ENCODE data around the gene GPR68. TPM values are rescaled to one million over a fixed set of nuclear protein-coding genes. Genes with fewer than 3 reads are reported as not detected.
"Not testable (repeated sequence)": the region's sequence is repeated elsewhere in the genome, so short reads cannot be mapped to it uniquely, and the experiment has no call there.

GPR68 gene
- total and polyA plus RNA-seq, 7 experiments from 2014 or later, result 0.67 to 38.6 (median 1.6) TPM; not detected in 1

- Histone ChIP-seq H3K4me3 (ENCODE audit: low read length) (peak overlapping the region; percentile 59), H3K27ac (ENCODE audit: low read depth, low read length) (peak overlapping the region; percentile 89), H3K4me1 (ENCODE audit: control insufficient read depth in 2 of 2, insufficient read depth in 2 of 2, low read length in 2 of 2) (peaks cover 62 to 73% of the 10 kb centered on the region in 2 donors)
- not testable (repeated sequence) for ATAC-seq; H3K27me3 ChIP-seq (ENCODE audit: control insufficient read depth in 2 of 2, insufficient read depth in 2 of 2, low read length in 2 of 2); H3K9me3 ChIP-seq (ENCODE audit: control insufficient read depth in 2 of 3, low read length in 3 of 3); DNase-seq; H3K27me3 Mint-ChIP-seq; H3K36me3 ChIP-seq (ENCODE audit: control insufficient read depth in 2 of 3, insufficient read depth in 3 of 3, low read length in 3 of 3)
- ChIA-PET POLR2A (interaction anchor here (0.6 to 7.2 kb wide), 12 partner anchors 10 to 794 kb away, joined by 3 to 103 read pairs (median 5); partner anchors contain the start of genes RPS6KA5, TC2N and TRIP11), CTCF (interaction anchor here (0.6 to 1.3 kb wide), 4 partner anchors 10 to 73 kb away, joined by 3 to 6 read pairs (median 4); no protein-coding TSS in a partner anchor)
- Mint-ChIP-seq H3K4me3 (peak overlapping the region; percentile 59 to 91 (median 78)), H3K9me3 (peaks cover 0 to 16% (median 6%) of the 10 kb centered on the region in 11 donors), H3K36me3 (peaks cover 0 to 85% (median 12%) of the 10 kb centered on the region in 5 donors), H3K4me1 (peaks cover 68 to 96% (median 91%) of the 10 kb centered on the region in 7 donors), H3K27ac (peak overlapping the region; percentile 79 to 100 (median 98))
- intact Hi-C loops (cut with micrococcal nuclease), result loop anchor here (1.0 to 10.0 kb wide), 13 partner anchors 9 to 1523 kb away; partner anchors contain the start of genes CCDC88C (in 1 of the 2) and RPS6KA5 (in 1 of the 2)
These were observed 1.1 kb upstream of the GPR68 start for GRCh38 chr14:91245616-91246015.

- Mint-ChIP-seq H3K4me1 (peaks cover 62 to 96% (median 89%) of the 10 kb centered on the region in 7 donors), H3K27me3 (no peaks in the 10 kb centered on the region), H3K36me3 (peaks cover 0 to 85% (median 12%) of the 10 kb centered on the region in 5 donors), H3K9me3 (peaks cover 0 to 16% (median 6%) of the 10 kb centered on the region in 11 donors), H3K4me3 (peak overlapping the region; percentile 68 to 91 (median 82)), H3K27ac (peak overlapping the region; percentile 79 to 100 (median 98))
- ATAC-seq (peak; percentile 34), DNase-seq (peak in 7 of 9 donors; percentile 65 to 84 (median 78))
- CTCF ChIA-PET, result interaction anchor here (0.6 to 1.6 kb wide), 6 partner anchors 11 to 171 kb away, joined by 3 to 7 read pairs (median 3); no protein-coding TSS in a partner anchor
- Histone ChIP-seq H3K27ac (ENCODE audit: low read depth, low read length) (peak overlapping the region; percentile 89), H3K36me3 (ENCODE audit: control insufficient read depth in 2 of 3, insufficient read depth in 3 of 3, low read length in 3 of 3) (no peaks in the 10 kb centered on the region), H3K4me1 (ENCODE audit: control insufficient read depth in 2 of 2, insufficient read depth in 2 of 2, low read length in 2 of 2) (peaks cover 56 to 67% of the 10 kb centered on the region in 2 donors), H3K27me3 (ENCODE audit: control insufficient read depth in 2 of 2, insufficient read depth in 2 of 2, low read length in 2 of 2) (no peaks in the 10 kb centered on the region), H3K4me3 (ENCODE audit: low read length) (peak overlapping the region; percentile 59), H3K9me3 (ENCODE audit: control insufficient read depth in 2 of 3, low read length in 3 of 3) (peaks cover 0 to 7% (median 0%) of the 10 kb centered on the region in 3 experiments)
- POLR2A ChIA-PET, result interaction anchor here (0.6 to 7.2 kb wide), 12 partner anchors 9 to 795 kb away, joined by 3 to 103 read pairs (median 4); partner anchors contain the start of genes RPS6KA5 and TRIP11
- intact Hi-C loops (cut with micrococcal nuclease), result loop anchor here (2.0 to 10.0 kb wide), 7 partner anchors 53 to 1523 kb away; partner anchors contain the start of gene CCDC88C (in 1 of the 2)
These were observed 525 bp upstream of the GPR68 start for GRCh38 chr14:91245029-91245428.

GRCh38 chr14:91243074-91243471, 1.4 kb downstream of the GPR68 start:
- Histone ChIP-seq H3K36me3 (ENCODE audit: control insufficient read depth in 2 of 3, insufficient read depth in 3 of 3, low read length in 3 of 3) (no peaks in the 10 kb centered on the region), H3K4me1 (ENCODE audit: control insufficient read depth in 2 of 2, insufficient read depth in 2 of 2, low read length in 2 of 2) (peaks cover 61 to 67% of the 10 kb centered on the region in 2 donors), H3K4me3 (ENCODE audit: low read length) (peak overlapping the region; percentile 59), H3K27me3 (ENCODE audit: control insufficient read depth in 2 of 2, insufficient read depth in 2 of 2, low read length in 2 of 2) (no peaks in the 10 kb centered on the region), H3K9me3 (ENCODE audit: control insufficient read depth in 2 of 3, low read length in 3 of 3) (peaks cover 0 to 7% (median 0%) of the 10 kb centered on the region in 3 experiments), H3K27ac (ENCODE audit: low read depth, low read length) (peak overlapping the region; percentile 89)
- no peak for ATAC-seq
- Mint-ChIP-seq H3K4me1 (peaks cover 65 to 98% (median 92%) of the 10 kb centered on the region in 7 donors), H3K36me3 (peaks cover 0 to 90% (median 12%) of the 10 kb centered on the region in 5 donors), H3K9me3 (peaks cover 0 to 21% (median 6%) of the 10 kb centered on the region in 11 donors), H3K27me3 (no peaks in the 10 kb centered on the region), H3K4me3 (peak overlapping the region; percentile 71 to 91 (median 82)), H3K27ac (peak overlapping the region; percentile 79 to 100 (median 98))
- intact Hi-C loops (cut with micrococcal nuclease), result loop anchor here (1.0 to 10.0 kb wide), 11 partner anchors 14 to 861 kb away; partner anchors contain the start of gene RPS6KA5 (in 1 of the 2)
- no peak for DNase-seq
- CTCF ChIA-PET, result interaction anchor here (1.0 to 2.6 kb wide), 5 partner anchors 8 to 66 kb away, joined by 3 to 7 read pairs (median 5); no protein-coding TSS in a partner anchor
- POLR2A ChIA-PET, result interaction anchor here (0.6 to 7.2 kb wide), 22 partner anchors 9 to 859 kb away, joined by 3 to 103 read pairs (median 4); no protein-coding TSS in a partner anchor

GRCh38 chr14:91242635-91243034, 1.9 kb downstream of the GPR68 start:
- DNase-seq, result no peak
- H3K4me1 Mint-ChIP-seq, result peaks cover 64 to 99% (median 92%) of the 10 kb centered on the region in 7 donors
- no peaks in the 10 kb centered on the region for H3K36me3 ChIP-seq (ENCODE audit: control insufficient read depth in 2 of 3, insufficient read depth in 3 of 3, low read length in 3 of 3)
- peaks cover 4 to 90% (median 12%) of the 10 kb centered on the region in 5 donors for H3K36me3 Mint-ChIP-seq
- H3K27me3 Mint-ChIP-seq, result no peaks in the 10 kb centered on the region
- peaks cover 0 to 7% (median 0%) of the 10 kb centered on the region in 3 experiments for H3K9me3 ChIP-seq (ENCODE audit: control insufficient read depth in 2 of 3, low read length in 3 of 3)
- H3K4me3 ChIP-seq (ENCODE audit: low read length), result peak overlapping the region; percentile 59
- peak overlapping the region; percentile 71 to 91 (median 82) for H3K4me3 Mint-ChIP-seq
- peaks cover 61 to 68% of the 10 kb centered on the region in 2 donors for H3K4me1 ChIP-seq (ENCODE audit: control insufficient read depth in 2 of 2, insufficient read depth in 2 of 2, low read length in 2 of 2)
- CTCF ChIA-PET, result interaction anchor here (0.6 to 2.6 kb wide), 6 partner anchors 8 to 212 kb away, joined by 3 to 7 read pairs (median 4); no protein-coding TSS in a partner anchor
- H3K27me3 ChIP-seq (ENCODE audit: control insufficient read depth in 2 of 2, insufficient read depth in 2 of 2, low read length in 2 of 2), result no peaks in the 10 kb centered on the region
- intact Hi-C loops (cut with micrococcal nuclease), result loop anchor here (1.0 to 10.0 kb wide), 13 partner anchors 8 to 860 kb away; partner anchors contain the start of gene RPS6KA5 (in 1 of the 2)
- peak overlapping the region; percentile 79 to 100 (median 98) for H3K27ac Mint-ChIP-seq
- POLR2A ChIA-PET, result interaction anchor here (1.0 to 7.2 kb wide), 11 partner anchors 8 to 108 kb away, joined by 3 to 103 read pairs (median 6); no protein-coding TSS in a partner anchor
- peak overlapping the region; percentile 89 for H3K27ac ChIP-seq (ENCODE audit: low read depth, low read length)
- ATAC-seq, result no peak
- H3K9me3 Mint-ChIP-seq, result peaks cover 0 to 21% (median 5%) of the 10 kb centered on the region in 11 donors

- intact Hi-C loops (cut with micrococcal nuclease), result loop anchor here (1.0 to 10.0 kb wide), 10 partner anchors 8 to 860 kb away; partner anchors contain the start of gene RPS6KA5 (in 1 of the 2)
These were observed 2.6 kb downstream of the GPR68 start for GRCh38 chr14:91241863-91242262.

GRCh38 chr14:91238661-91239060, 5.8 kb downstream of the GPR68 start:
- ChIA-PET POLR2A (interaction anchor here (1.6 kb wide), 1 partner anchor 11 kb away, joined by 6 read pairs; no protein-coding TSS in a partner anchor), CTCF (interaction anchor here (1.0 kb wide), 1 partner anchor 61 kb away, joined by 4 read pairs; no protein-coding TSS in a partner anchor)
- Histone ChIP-seq H3K9me3 (ENCODE audit: control insufficient read depth in 2 of 3, low read length in 3 of 3) (no peaks in the 10 kb centered on the region), H3K4me3 (ENCODE audit: low read length) (no peak overlapping the region), H3K36me3 (ENCODE audit: control insufficient read depth in 2 of 3, insufficient read depth in 3 of 3, low read length in 3 of 3) (no peaks in the 10 kb centered on the region), H3K27me3 (ENCODE audit: control insufficient read depth in 2 of 2, insufficient read depth in 2 of 2, low read length in 2 of 2) (no peaks in the 10 kb centered on the region), H3K4me1 (ENCODE audit: control insufficient read depth in 2 of 2, insufficient read depth in 2 of 2, low read length in 2 of 2) (peaks cover 34 to 39% of the 10 kb centered on the region in 2 donors), H3K27ac (ENCODE audit: low read depth, low read length) (no peak overlapping the region)
- Mint-ChIP-seq H3K4me3 (peak overlapping the region in 3 of 10 donors; percentile 26 to 91 (median 36)), H3K36me3 (peaks cover 0 to 84% (median 4%) of the 10 kb centered on the region in 5 donors), H3K4me1 (peaks cover 49 to 80% (median 73%) of the 10 kb centered on the region in 7 donors), H3K27ac (peak overlapping the region in 6 of 9 donors; percentile 5 to 67 (median 41)), H3K27me3 (no peaks in the 10 kb centered on the region), H3K9me3 (peaks cover 0 to 5% (median 0%) of the 10 kb centered on the region in 11 donors)
- intact Hi-C loops (cut with micrococcal nuclease), result no loop called here
- DNase-seq, result no peak
- ATAC-seq, result no peak

More at GRCh38 chr14:91241863-91242262, 2.6 kb downstream of the GPR68 start:
- Histone ChIP-seq H3K36me3 (ENCODE audit: control insufficient read depth in 2 of 3, insufficient read depth in 3 of 3, low read length in 3 of 3) (no peaks in the 10 kb centered on the region), H3K9me3 (ENCODE audit: control insufficient read depth in 2 of 3, low read length in 3 of 3) (peaks cover 0 to 7% (median 0%) of the 10 kb centered on the region in 3 experiments), H3K4me3 (ENCODE audit: low read length) (peak overlapping the region; percentile 41), H3K27ac (ENCODE audit: low read depth, low read length) (peak overlapping the region; percentile 61), H3K4me1 (ENCODE audit: control insufficient read depth in 2 of 2, insufficient read depth in 2 of 2, low read length in 2 of 2) (peaks cover 61 to 62% of the 10 kb centered on the region in 2 donors), H3K27me3 (ENCODE audit: control insufficient read depth in 2 of 2, insufficient read depth in 2 of 2, low read length in 2 of 2) (no peaks in the 10 kb centered on the region)
- H3K27ac Mint-ChIP-seq, result peak overlapping the region; percentile 40 to 98 (median 90)
- H3K4me1 Mint-ChIP-seq, result peaks cover 63 to 93% (median 88%) of the 10 kb centered on the region in 7 donors
- peaks cover 0 to 16% (median 4%) of the 10 kb centered on the region in 11 donors for H3K9me3 Mint-ChIP-seq
- ChIA-PET CTCF (interaction anchor here (1.2 to 2.6 kb wide), 3 partner anchors 12 to 65 kb away, joined by 3 to 7 read pairs (median 4); no protein-coding TSS in a partner anchor), POLR2A (interaction anchor here (0.6 to 7.2 kb wide), 5 partner anchors 10 to 76 kb away, joined by 3 to 103 read pairs (median 20); no protein-coding TSS in a partner anchor)
- ATAC-seq, result no peak
- H3K4me3 Mint-ChIP-seq, result peak overlapping the region; percentile 71 to 91 (median 84)
- no peaks in the 10 kb centered on the region for H3K27me3 Mint-ChIP-seq
- DNase-seq, result peak in 2 of 9 donors; percentile 40 to 52
- H3K36me3 Mint-ChIP-seq, result peaks cover 0 to 89% (median 8%) of the 10 kb centered on the region in 5 donors
